HepG2 (cell line): ENCODE measurements around the gene TMEM135. TPM values are rescaled to one million over a fixed set of nuclear protein-coding genes. Genes with fewer than 3 reads are reported as not detected.

Experiments used
- BCLAF1 ChIP-seq: fragments of 450-650 bp; IDR thresholded peaks from 2 replicates; pipeline ENCODE4 v1.6.1; 2017; ENCODE audit warnings: mild to moderate bottlenecking
- CAMTA2 ChIP-seq: sonication (generic); formaldehyde crosslinking; IDR thresholded peaks from 2 replicates; pipeline ENCODE4 v1.4.0; 2020; ENCODE audit warnings: mild to moderate bottlenecking, missing genetic modification reagents, borderline replicate concordance
- DMTF1 ChIP-seq: sonication (generic); formaldehyde crosslinking; IDR thresholded peaks from 2 replicates; pipeline ENCODE4 v1.4.0; 2020; ENCODE audit warnings: mild to moderate bottlenecking, missing genetic modification reagents
- HINFP ChIP-seq: sonication (generic); formaldehyde crosslinking; IDR thresholded peaks from 2 replicates; pipeline ENCODE4 v1.4.0; 2020; ENCODE audit warnings: low read depth, mild to moderate bottlenecking, missing genetic modification reagents
- NAIF1 ChIP-seq: sonication (generic); formaldehyde crosslinking; IDR thresholded peaks from 2 replicates; pipeline ENCODE4 v1.5.0; 2020; ENCODE audit warnings: mild to moderate bottlenecking, missing genetic modification reagents, borderline replicate concordance
- PBX3 ChIP-seq: sonication (generic); formaldehyde crosslinking; IDR thresholded peaks from 2 replicates; pipeline ENCODE4 v1.8.1; 2023; ENCODE audit warnings: missing genetic modification reagents, inconsistent platforms, borderline replicate concordance
- RERE ChIP-seq: IDR thresholded peaks from 2 replicates; pipeline ENCODE4 v1.6.1; 2016; ENCODE audit warnings: low read depth, missing genetic modification reagents, missing compliant biosample characterization
- REXO4 ChIP-seq: sonication (generic); formaldehyde crosslinking; IDR thresholded peaks from 2 replicates; pipeline ENCODE4 v1.8.0; 2022; ENCODE audit warnings: missing genetic modification reagents, mild to moderate bottlenecking, borderline replicate concordance
- TGIF2 ChIP-seq: IDR thresholded peaks from 2 replicates; pipeline ENCODE4 v1.6.1; 2016; ENCODE audit warnings: control low read depth, missing compliant biosample characterization
- ZNF724P ChIP-seq: sonication (generic); formaldehyde crosslinking; IDR thresholded peaks from 2 replicates; pipeline ENCODE4 v1.8.0; 2022; ENCODE audit warnings: missing genetic modification reagents, borderline replicate concordance
- polyA plus RNA-seq, 8 experiments: library from polyadenylated mRNA; depleted of rRNA in 3 of 8; stranded (reverse) in 7 of 8; unstranded in 1 of 8; fragments of >200 nt; fragmentation: Illumina TruSeq in 4 of 8; extraction: Trizol in 4 of 8; gene quantifications; 2 replicates each; pipeline versions ENCODE4 v1.2.1 to v1.2.3, GENCODE V29; 2011 to 2016; ENCODE audit warnings: low read depth in 4 of 8, missing spikeins in 1 of 8, mixed read lengths in 1 of 8; ENCODE audit not compliant: insufficient read depth in 1 of 8
- total RNA-seq, 5 experiments: library from RNA; depleted of rRNA; stranded (reverse); fragments of >200 nt; fragmentation: Illumina TruSeq; extraction: Trizol; gene quantifications; 2 replicates each; pipeline ENCODE4 v1.2.3, GENCODE V29; 2016; ENCODE audit warnings: low read depth in 1 of 5

Gene TMEM135
- total and polyA plus RNA-seq, 2 of the 13 experiments (the other 11 are each of a cell fraction or from before 2014, with no cell fraction given) = 36.6 to 88.9 TPM

GRCh38 chr11:87076260-87076783 lies 38.6 kb downstream of the TMEM135 start (continued):
- TF ChIP-seq HINFP (CRISPR knock-in tag) (no peak), DMTF1 (CRISPR knock-in tag) (no peak), NAIF1 (CRISPR knock-in tag) (no peak), BCLAF1 (no peak), RERE (CRISPR knock-in tag) (no peak), REXO4 (CRISPR knock-in tag) (no peak), ZNF724P (no peak), CAMTA2 (CRISPR knock-in tag) (no peak), TGIF2 (CRISPR knock-in tag) (no peak), PBX3 (CRISPR knock-in tag) (no peak)
